ENCODE results near the gene CHRNE.

DNA sequence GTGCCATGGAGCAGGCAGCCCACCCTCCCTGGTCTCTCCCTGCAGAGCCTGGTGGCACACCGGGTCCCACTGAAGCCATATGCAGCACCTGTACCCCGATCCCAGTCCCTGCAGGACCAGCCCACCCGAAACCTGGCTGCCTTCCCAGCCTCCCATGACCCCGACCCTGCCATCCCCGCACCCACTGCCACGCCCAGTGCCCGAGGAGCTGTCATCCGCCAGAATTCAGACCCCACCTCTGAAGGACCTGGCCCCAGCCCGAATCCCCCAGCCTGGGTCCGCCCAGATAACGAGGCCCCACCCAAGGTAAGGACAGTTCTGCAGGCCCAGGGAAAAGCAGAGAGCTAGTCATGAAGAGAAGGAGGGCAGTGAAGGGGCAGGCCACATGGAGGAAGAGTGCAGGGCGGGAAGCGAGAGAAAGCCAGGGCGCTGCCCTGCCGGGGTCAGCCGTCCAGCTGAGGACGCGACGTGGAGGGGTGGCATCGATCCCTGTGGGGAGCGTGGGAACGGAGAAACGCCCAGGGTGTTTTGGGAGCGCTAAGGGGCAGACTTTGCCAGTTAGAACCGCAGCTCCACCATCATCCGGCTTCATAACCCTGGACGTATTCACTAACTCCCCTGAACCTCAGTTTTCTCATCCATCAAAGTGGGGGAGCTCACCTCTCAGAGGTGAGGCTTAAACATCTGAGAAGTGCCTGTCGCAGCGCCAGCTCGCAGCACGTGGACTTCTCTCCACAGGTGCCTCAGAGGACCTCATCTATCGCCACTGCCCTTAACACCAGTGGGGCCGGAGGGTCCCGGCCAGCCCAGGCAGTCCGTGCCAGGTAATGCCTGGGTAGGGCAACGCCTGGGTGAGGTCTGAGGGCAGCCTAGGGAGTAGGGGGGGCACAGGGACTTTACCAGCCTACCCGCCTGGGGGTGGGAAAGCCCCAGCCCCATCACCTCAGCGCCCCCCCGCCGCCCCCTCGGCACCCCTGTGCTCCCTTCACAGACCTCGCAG is 11.2 kb downstream of the CHRNE start:
- TF ChIP-seq CTCF (IDR thresholded peaks at IDR 0.05) (no peak), POLR2A (IDR thresholded peaks at IDR 0.05) (no peak)

All from adrenal gland (tissue), 5 donors.